Measurements from ENCODE around the gene WDR48. TPM values are rescaled to one million over a fixed set of nuclear protein-coding genes. Genes with fewer than 3 reads are reported as not detected.

Gene WDR48
- total RNA-seq, 1 experiment from 2014 or later = 19.3 TPM

DNA sequence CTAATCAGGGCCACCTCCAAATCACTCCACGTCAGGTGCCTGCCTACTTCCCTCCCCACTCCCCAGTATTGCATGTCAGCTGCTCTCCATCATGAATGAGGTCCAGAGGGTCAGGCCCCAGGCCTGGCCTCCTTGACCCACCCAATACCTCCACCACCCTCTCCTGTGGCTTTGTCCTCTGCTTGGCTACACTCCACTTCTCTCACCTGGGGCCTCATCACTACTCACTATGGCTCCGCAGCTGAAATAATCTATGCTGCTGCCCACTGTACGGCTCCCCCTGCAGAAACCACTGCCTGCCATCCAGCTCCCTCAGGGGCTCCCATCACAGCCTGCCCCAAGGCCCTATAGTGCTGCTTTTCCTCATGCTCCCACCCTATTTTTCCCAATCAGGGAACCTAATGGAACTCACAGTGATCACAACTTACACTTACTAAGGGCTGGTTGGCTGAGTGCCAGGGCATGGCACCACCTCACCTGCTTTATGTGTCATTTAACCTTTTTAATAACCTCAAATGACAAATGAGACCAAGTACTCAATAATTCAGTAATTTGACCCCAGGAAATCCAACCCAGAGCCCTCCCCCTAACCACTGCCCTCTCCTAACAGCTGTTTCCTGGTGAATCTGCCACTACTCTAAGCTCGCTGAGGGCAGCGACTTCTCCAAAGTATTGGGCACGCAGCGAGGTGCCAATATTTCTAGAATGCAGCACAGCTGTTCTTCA lies 53.3 kb downstream of the WDR48 start:
- intact Hi-C loops (cut with micrococcal nuclease; ENCODE audit: unreplicated experiment) = loop anchor here (5.0 to 10.0 kb wide), 2 partner anchors 80 to 182 kb away; no protein-coding TSS in a partner anchor

DNA sequence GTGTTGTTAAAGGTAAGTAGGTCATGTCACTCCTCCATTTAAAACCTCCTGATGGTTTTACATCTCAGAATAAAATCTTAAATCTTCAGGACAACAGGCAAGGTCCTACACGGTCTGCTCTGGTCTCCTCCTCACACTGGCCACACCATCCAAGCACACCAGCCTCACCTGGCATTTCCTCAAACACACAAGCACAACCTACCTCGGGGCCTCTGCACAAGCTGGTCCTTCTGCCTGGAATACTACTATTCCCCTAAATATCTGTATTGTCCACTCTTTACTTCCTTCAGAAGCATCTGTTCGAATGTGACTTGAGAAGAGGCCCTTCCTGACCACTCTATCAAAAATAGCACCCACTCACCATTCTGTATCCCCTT lies 53.9 kb downstream of the WDR48 start:
- no peak overlapping the region for H3K27ac ChIP-seq (ENCODE audit: low read depth, low read length, poor library complexity, severe bottlenecking)
- intact Hi-C loops (cut with micrococcal nuclease; ENCODE audit: unreplicated experiment) = loop anchor here (10.0 kb wide), 1 partner anchor 79 kb away; no protein-coding TSS in a partner anchor
- no TSS peak for BruUV-seq (replicated peaks)
- POLR2A ChIA-PET (ENCODE audit: low non-redundant PET) = interaction anchor here (0.5 kb wide), 1 partner anchor 1279 kb away, joined by 15 read pairs; no protein-coding TSS in a partner anchor
- H3K27me3 ChIP-seq (replicated peaks; ENCODE audit: insufficient read depth, low read depth, low read length, poor library complexity) = no peaks in the 10 kb centered on the region
- H3K9me3 ChIP-seq (ENCODE audit: low read depth, low read length, poor library complexity, severe bottlenecking) = no peaks in the 10 kb centered on the region
- H3K4me1 ChIP-seq (ENCODE audit: insufficient read depth, low read length, poor library complexity, severe bottlenecking) = no peaks in the 10 kb centered on the region
- CTCF ChIA-PET = no interaction called here
- TF ChIP-seq, protein P1, sequence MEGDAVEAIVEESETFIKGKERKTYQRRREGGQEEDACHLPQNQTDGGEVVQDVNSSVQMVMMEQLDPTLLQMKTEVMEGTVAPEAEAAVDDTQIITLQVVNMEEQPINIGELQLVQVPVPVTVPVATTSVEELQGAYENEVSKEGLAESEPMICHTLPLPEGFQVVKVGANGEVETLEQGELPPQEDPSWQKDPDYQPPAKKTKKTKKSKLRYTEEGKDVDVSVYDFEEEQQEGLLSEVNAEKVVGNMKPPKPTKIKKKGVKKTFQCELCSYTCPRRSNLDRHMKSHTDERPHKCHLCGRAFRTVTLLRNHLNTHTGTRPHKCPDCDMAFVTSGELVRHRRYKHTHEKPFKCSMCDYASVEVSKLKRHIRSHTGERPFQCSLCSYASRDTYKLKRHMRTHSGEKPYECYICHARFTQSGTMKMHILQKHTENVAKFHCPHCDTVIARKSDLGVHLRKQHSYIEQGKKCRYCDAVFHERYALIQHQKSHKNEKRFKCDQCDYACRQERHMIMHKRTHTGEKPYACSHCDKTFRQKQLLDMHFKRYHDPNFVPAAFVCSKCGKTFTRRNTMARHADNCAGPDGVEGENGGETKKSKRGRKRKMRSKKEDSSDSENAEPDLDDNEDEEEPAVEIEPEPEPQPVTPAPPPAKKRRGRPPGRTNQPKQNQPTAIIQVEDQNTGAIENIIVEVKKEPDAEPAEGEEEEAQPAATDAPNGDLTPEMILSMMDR (conservative IDR thresholded peaks at IDR 0.05; ENCODE audit: low read depth, low read length) = no peak
- no peak for TF ChIP-seq EZH2 (IDR thresholded peaks at IDR 0.05; ENCODE audit: borderline replicate concordance, low read depth, low read length, poor library complexity, severe bottlenecking)
- DNase-seq (ENCODE audit: low spot score) = no peak
- H3K36me3 ChIP-seq (ENCODE audit: insufficient read depth, low read length, poor library complexity, severe bottlenecking) = no peaks in the 10 kb centered on the region
- no peak overlapping the region for H3K4me3 ChIP-seq (ENCODE audit: low read depth, low read length, poor library complexity, severe bottlenecking)

More for the DNA sequence above, 53.3 kb downstream of the WDR48 start:
- DNase-seq (ENCODE audit: low spot score) = no peak
- H3K27me3 ChIP-seq (replicated peaks; ENCODE audit: insufficient read depth, low read depth, low read length, poor library complexity) = no peaks in the 10 kb centered on the region
- ChIA-PET POLR2A (ENCODE audit: low non-redundant PET) (no interaction called here), CTCF (no interaction called here)
- no peak overlapping the region for H3K27ac ChIP-seq (ENCODE audit: low read depth, low read length, poor library complexity, severe bottlenecking)
- TF ChIP-seq, protein P1 (conservative IDR thresholded peaks at IDR 0.05; ENCODE audit: low read depth, low read length) = no peak
- TF ChIP-seq EZH2 (IDR thresholded peaks at IDR 0.05; ENCODE audit: borderline replicate concordance, low read depth, low read length, poor library complexity, severe bottlenecking) = no peak
- BruUV-seq (replicated peaks) = no TSS peak
- no peaks in the 10 kb centered on the region for H3K9me3 ChIP-seq (ENCODE audit: low read depth, low read length, poor library complexity, severe bottlenecking)
- no peaks in the 10 kb centered on the region for H3K36me3 ChIP-seq (ENCODE audit: insufficient read depth, low read length, poor library complexity, severe bottlenecking)
- H3K4me1 ChIP-seq (ENCODE audit: insufficient read depth, low read length, poor library complexity, severe bottlenecking) = no peaks in the 10 kb centered on the region
- H3K4me3 ChIP-seq (ENCODE audit: low read depth, low read length, poor library complexity, severe bottlenecking) = no peak overlapping the region

DNA sequence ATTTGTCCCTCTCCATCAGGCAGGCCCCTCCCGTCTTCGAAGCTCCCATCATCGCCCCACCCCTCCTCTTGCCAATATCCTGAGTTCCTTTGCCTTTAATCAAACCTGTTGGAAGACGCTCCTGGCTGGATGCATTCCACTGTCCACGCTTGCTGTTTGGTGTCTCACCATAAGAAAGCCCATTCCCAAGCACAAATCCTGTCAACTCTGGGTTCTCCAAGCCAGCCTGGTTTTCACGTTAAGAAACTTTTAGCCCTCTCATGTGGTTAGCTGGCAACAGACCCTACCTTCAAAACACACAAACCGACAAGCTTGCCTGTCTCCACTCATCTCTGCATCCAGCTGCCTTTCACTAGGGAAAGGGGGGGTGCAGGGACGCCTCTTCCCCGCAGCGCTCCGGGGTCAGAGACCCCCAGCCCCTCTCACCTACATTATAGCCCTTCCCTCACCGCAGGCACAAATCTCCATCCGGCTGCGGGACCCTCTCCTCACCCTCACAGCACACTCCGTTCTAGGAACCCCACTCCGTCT lies 54.5 kb downstream of the WDR48 start:
- H3K27ac ChIP-seq (ENCODE audit: low read depth, low read length, poor library complexity, severe bottlenecking) = peak overlapping the region; percentile 77
- ChIA-PET CTCF (interaction anchor here (0.7 kb wide), 1 partner anchor 1089 kb away, joined by 3 read pairs; no protein-coding TSS in a partner anchor), POLR2A (ENCODE audit: low non-redundant PET) (interaction anchor here (0.5 kb wide), 1 partner anchor 1278 kb away, joined by 15 read pairs; no protein-coding TSS in a partner anchor)
- peak overlapping the region; percentile 85 for H3K4me3 ChIP-seq (ENCODE audit: low read depth, low read length, poor library complexity, severe bottlenecking)
- intact Hi-C loops (cut with micrococcal nuclease; ENCODE audit: unreplicated experiment) = loop anchor here (10.0 kb wide), 1 partner anchor 78 kb away; no protein-coding TSS in a partner anchor
- TF ChIP-seq, protein P1 (conservative IDR thresholded peaks at IDR 0.05; ENCODE audit: low read depth, low read length) = no peak
- no peak for TF ChIP-seq EZH2 (IDR thresholded peaks at IDR 0.05; ENCODE audit: borderline replicate concordance, low read depth, low read length, poor library complexity, severe bottlenecking)
- no peaks in the 10 kb centered on the region for H3K27me3 ChIP-seq (replicated peaks; ENCODE audit: insufficient read depth, low read depth, low read length, poor library complexity)
- H3K9me3 ChIP-seq (ENCODE audit: low read depth, low read length, poor library complexity, severe bottlenecking) = no peaks in the 10 kb centered on the region
- H3K36me3 ChIP-seq (ENCODE audit: insufficient read depth, low read length, poor library complexity, severe bottlenecking) = no peaks in the 10 kb centered on the region
- H3K4me1 ChIP-seq (ENCODE audit: insufficient read depth, low read length, poor library complexity, severe bottlenecking) = no peaks in the 10 kb centered on the region
- DNase-seq (ENCODE audit: low spot score) = no peak
- TSS peak; percentile 64 for BruUV-seq (replicated peaks)
